Transverse colon (tissue), 4 donors: ENCODE data around the gene FCSK.

Source experiments
- CTCF ChIP-seq, 5 experiments: fragments of 200-600 bp in 3 of 5; fragments of 450-650 bp in 2 of 5; sonication (generic) in 3 of 5; IDR thresholded peaks; 1 replicate in 2 of 5; 2 replicates in 3 of 5; pipeline ENCODE4 v1.5.1; 2016 to 2017; ENCODE audit warnings: antibody characterized with exemption in 5 of 5, inconsistent platforms in 3 of 5, mild to moderate bottlenecking in 2 of 5, moderate library complexity in 1 of 5
- EP300 ChIP-seq: sonication (generic); formaldehyde crosslinking; IDR thresholded peaks from one replicate; pipeline ENCODE4 v1.6.1; 2017; ENCODE audit warnings: antibody characterized with exemption, low read depth
- POLR2A ChIP-seq: fragments of 450-650 bp; IDR thresholded peaks from one replicate; pipeline ENCODE4 v1.6.1; 2016; ENCODE audit warnings: antibody characterized with exemption, mild to moderate bottlenecking, moderate library complexity
- POLR2AphosphoS5 ChIP-seq, 3 donors: sonication (generic); formaldehyde crosslinking; IDR thresholded peaks; one replicate each; pipeline ENCODE4 v1.6.1; 2016; ENCODE audit warnings: antibody characterized with exemption in 3 of 3

- no peak for TF ChIP-seq CTCF (IDR thresholded peaks at IDR 0.05)
- TF ChIP-seq POLR2A = peak; percentile 78
- TF ChIP-seq EP300 = no peak
- TF ChIP-seq POLR2AphosphoS5 (IDR thresholded peaks at IDR 0.05) = peak; percentile 17 to 83 (median 76)
Measured at GRCh38 chr16:70523743-70524398, 69.5 kb downstream of the FCSK start, which contains the start of gene SF3B3.
